Measurements from ENCODE around the gene SRPX. TPM values are rescaled to one million over a fixed set of nuclear protein-coding genes. Genes with fewer than 3 reads are reported as not detected.

SRPX gene
- polyA plus RNA-seq, 3 donors, result 13.0 to 16.4 (median 13.7) TPM

DNA sequence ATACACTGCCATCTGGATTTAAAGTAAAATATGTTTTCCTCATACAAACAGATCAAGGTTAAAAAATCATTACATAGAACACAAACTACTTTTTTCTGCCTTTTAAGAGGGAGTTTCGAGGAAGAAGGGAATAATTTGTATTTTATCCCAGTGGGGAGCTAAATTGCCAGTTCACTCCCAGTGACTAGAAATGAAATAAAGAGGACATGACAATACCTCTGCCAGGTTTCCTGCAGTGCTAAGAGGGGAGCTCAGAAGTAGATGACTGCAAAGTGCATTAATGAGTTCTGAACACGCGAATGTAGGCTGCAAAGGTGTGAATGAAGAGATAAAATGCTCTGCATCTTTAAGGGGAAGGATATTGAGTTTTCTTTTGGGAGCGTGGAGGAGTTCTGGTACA, 69.7 kb downstream of the SRPX start:
- DNase-seq, result no peak

DNA sequence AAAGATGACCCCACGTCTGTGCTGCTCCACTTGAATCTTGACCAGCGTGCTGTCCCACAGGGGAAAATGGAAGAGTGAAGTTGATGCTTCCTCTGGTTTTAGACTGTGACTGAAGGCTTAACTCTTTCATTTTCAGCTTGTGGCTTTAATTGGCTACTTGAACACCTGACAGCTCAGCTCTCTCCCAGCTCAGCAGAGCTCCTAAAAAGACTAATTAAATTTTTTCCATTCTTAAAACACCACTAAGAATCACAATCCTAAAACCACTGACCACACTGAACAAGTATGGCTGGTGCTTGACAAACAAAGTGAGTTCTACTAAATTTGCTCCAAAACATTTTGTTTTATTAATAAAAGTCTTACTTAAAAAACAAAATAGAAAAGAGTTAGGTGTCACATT, 71.7 kb downstream of the SRPX start:
- DNase-seq, result no peak

- no peak for DNase-seq
Observed at GRCh38 chrX:38142610-38143009, 78.1 kb downstream of the SRPX start.

- no peak for DNase-seq
Observed at GRCh38 chrX:38138900-38139299, 81.8 kb downstream of the SRPX start.

- no peak for DNase-seq
Observed at GRCh38 chrX:38138157-38138891, 82.3 kb downstream of the SRPX start.

- no peak for DNase-seq
Observed at GRCh38 chrX:38129366-38129765, 91.3 kb downstream of the SRPX start.

DNA sequence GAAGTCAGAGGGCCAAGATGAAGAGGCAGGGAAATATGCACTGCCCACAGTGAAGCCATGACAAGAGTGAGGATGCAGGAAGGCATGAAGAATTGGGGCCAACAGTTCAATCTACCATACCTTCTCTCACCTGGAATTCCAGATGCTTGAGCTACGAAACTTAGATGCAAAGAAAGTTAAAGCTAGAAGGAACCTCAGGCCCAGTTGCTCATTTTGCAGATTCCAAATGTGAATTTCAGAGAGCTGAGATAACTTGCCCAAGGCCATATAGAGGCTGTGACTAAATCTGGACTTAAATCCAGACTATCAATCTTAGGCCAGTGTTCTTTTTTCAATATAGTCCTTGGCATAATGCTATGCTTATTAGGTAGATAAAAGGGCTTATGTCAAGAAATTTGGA, 92.7 kb downstream of the SRPX start:
- DNase-seq, result no peak

DNA sequence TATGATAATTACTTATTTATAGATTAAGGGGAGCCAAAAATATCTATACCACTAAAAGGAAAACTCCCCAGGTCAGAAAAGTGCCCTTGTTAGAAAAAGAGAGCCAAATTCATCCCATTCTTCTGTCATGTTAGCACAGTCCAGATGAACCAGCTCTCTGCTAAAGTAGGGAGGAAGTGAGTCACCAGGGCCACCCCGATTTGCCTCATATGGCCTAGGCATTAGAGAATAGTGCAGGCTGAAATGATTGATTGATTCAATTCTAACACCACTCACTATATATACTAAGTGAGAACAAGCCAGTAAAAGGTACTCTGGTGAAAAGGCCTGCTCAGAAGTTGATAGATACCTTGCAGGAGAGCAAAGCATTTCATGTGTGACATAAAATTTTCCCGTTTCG, 94.5 kb downstream of the SRPX start:
- DNase-seq, result no peak

- no peak for DNase-seq
Observed at GRCh38 chrX:38124000-38124399, 96.7 kb downstream of the SRPX start.

GRCh38 chrX:38117485-38117884, 103.2 kb downstream of the SRPX start:
- DNase-seq, result no peak

DNA sequence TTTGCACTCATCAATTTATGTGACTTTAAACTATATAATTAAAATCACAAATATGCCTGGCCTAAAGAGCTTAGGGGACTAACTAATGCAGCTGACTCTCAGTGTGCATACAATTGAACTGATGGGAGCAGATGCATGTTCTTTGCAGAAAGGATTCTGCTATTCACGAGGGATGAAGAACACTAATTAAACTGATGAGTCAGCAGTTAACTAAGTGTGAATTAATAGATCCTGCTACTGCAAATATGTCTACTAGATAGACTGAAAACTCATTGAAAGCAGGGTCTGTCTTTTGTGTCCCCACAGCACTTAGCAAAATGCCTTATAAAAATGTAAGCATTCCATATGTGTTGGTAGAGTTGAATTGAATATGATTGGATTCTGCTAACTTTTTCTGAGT, 104.0 kb downstream of the SRPX start:
- no peak for DNase-seq

- no peak for DNase-seq
Observed at GRCh38 chrX:38112566-38112965, 108.1 kb downstream of the SRPX start.

- no peak for DNase-seq
Observed at GRCh38 chrX:38111196-38111595, 109.5 kb downstream of the SRPX start.

DNA sequence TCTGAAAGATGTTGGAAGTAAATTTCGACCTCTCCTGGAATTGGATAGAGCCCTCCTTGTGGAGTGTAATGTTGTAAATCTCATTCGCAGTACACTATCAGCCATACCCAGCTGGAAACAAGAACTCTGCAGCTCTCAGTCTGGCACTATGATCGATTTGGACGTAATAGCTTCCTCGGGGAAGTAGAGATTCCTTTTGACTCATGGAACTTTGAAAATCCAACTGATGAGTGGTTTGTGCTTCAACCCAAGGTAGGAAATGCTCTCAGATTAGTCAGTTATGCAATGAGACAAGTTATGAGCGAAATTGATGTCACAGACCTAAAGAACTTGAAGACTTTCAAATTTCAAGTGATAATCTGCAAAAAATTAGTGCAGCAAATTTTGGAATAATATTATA, 110.4 kb downstream of the SRPX start:
- no peak for DNase-seq

GRCh38 chrX:38109042-38109898, 111.4 kb downstream of the SRPX start:
- no peak for DNase-seq

DNA sequence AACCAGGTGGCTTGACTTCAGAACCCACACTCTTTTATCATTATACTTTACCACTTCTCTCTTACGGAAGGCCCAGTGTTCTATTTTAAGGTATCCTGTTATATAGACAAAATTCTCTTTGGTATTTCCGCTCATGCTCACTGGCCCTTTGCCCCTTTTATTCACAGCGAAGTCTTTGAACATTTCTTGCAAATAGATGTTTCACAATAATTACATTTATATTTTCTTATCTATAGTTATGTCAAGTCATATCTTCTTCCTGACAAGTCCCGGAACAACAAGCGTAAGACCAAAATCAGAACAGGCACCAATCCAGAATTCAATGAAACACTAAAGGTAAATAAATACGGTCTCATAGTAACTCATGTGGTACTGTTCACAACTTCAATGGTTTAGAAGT, 112.3 kb downstream of the SRPX start:
- no peak for DNase-seq

- no peak for DNase-seq
Observed at GRCh38 chrX:38106991-38107655, 113.5 kb downstream of the SRPX start.

- no peak for DNase-seq
Observed at GRCh38 chrX:38105216-38105725, 115.4 kb downstream of the SRPX start.

- DNase-seq, result no peak
Observed at GRCh38 chrX:38103857-38104812, 116.5 kb downstream of the SRPX start.

- DNase-seq, result no peak
Observed at GRCh38 chrX:38102875-38103274, 117.8 kb downstream of the SRPX start.

GRCh38 chrX:38102240-38102639, 118.4 kb downstream of the SRPX start:
- no peak for DNase-seq
